SK-N-SH treated with all-trans-retinoic acid at 6 μM for 48 hours (cell line): Measurements from ENCODE around the gene SLC18A2.

Experiments used
- ATAC-seq: fragments of 200-7000 bp; cut with Tn5 transposase; 3 replicates; pipeline ENCODE4 v1.9.1; 2020; ENCODE audit warnings: mild to moderate bottlenecking, moderate library complexity
- ARNTL ChIP-seq: fragments of 450-650 bp; formaldehyde crosslinking; IDR thresholded peaks from 2 replicates; pipeline ENCODE4 v1.5.0; 2020; ENCODE audit warnings: low read depth, mild to moderate bottlenecking, moderate library complexity, borderline replicate concordance
- CREB5 ChIP-seq: fragments of 250-450 bp; sonication (Bioruptor Pico); IDR thresholded peaks from 2 replicates; pipeline ENCODE4 v1.5.1; 2020; ENCODE audit warnings: low read depth, mild to moderate bottlenecking, moderate library complexity
- CSDC2 ChIP-seq: fragments of 250-450 bp; sonication (Bioruptor Pico); IDR thresholded peaks from 2 replicates; pipeline ENCODE4 v1.5.0; 2020; ENCODE audit warnings: mild to moderate bottlenecking, moderate library complexity
- ESRRG ChIP-seq: fragments of 250-450 bp; sonication (Bioruptor Pico); IDR thresholded peaks from 2 replicates; pipeline ENCODE4 v1.6.1; 2021; ENCODE audit warnings: mild to moderate bottlenecking
- GLIS3 ChIP-seq: fragments of 250-450 bp; sonication (Bioruptor Pico); IDR thresholded peaks from 2 replicates; pipeline ENCODE4 v1.5.0; 2020; ENCODE audit warnings: mild to moderate bottlenecking, moderate library complexity
- ISL1 ChIP-seq: fragments of 250-450 bp; sonication (Bioruptor Pico); IDR thresholded peaks from 2 replicates; pipeline ENCODE4 v2.1.2; 2022; ENCODE audit warnings: mild to moderate bottlenecking, moderate library complexity
- OSR1 ChIP-seq: fragments of 250-450 bp; sonication (Bioruptor Pico); IDR thresholded peaks from 2 replicates; pipeline ENCODE4 v1.8.0; 2022; ENCODE audit warnings: moderate library complexity, mild to moderate bottlenecking, inconsistent platforms
- PPARA ChIP-seq: fragments of 250-450 bp; sonication (Bioruptor Pico); IDR thresholded peaks from 2 replicates; pipeline ENCODE4 v1.5.0; 2020; ENCODE audit warnings: mild to moderate bottlenecking, borderline replicate concordance
- RARB ChIP-seq: fragments of 250-450 bp; sonication (Bioruptor Pico); IDR thresholded peaks from 2 replicates; pipeline ENCODE4 v1.8.0; 2021; ENCODE audit warnings: mild to moderate bottlenecking, moderate library complexity
- SNAI2 ChIP-seq: fragments of 250-450 bp; sonication (Bioruptor Pico); IDR thresholded peaks from 2 replicates; pipeline ENCODE4 v1.5.0; 2020; ENCODE audit warnings: mild to moderate bottlenecking, moderate library complexity
- TCF4 ChIP-seq: fragments of 250-450 bp; sonication (Bioruptor Pico); IDR thresholded peaks from 2 replicates; pipeline ENCODE4 v1.8.0; 2021; ENCODE audit warnings: mild to moderate bottlenecking, moderate library complexity, borderline replicate concordance
- TOX ChIP-seq: fragments of 250-450 bp; sonication (Bioruptor Pico); IDR thresholded peaks from 2 replicates; pipeline ENCODE4 v1.8.0; 2021; ENCODE audit warnings: mild to moderate bottlenecking, moderate library complexity, borderline replicate concordance
- TSHZ2 ChIP-seq: fragments of 250-450 bp; sonication (Bioruptor Pico); IDR thresholded peaks from 2 replicates; pipeline ENCODE4 v1.5.0; 2020; ENCODE audit warnings: mild to moderate bottlenecking, moderate library complexity
- ZC3H10 ChIP-seq: fragments of 250-450 bp; sonication (Bioruptor Pico); IDR thresholded peaks from 2 replicates; pipeline ENCODE4 v1.5.1; 2021; ENCODE audit warnings: mild to moderate bottlenecking, moderate library complexity
- ZFP3 ChIP-seq: fragments of 250-450 bp; sonication (Bioruptor Pico); IDR thresholded peaks from 2 replicates; pipeline ENCODE4 v1.5.0; 2020; ENCODE audit warnings: mild to moderate bottlenecking, moderate library complexity
- ZFP30 ChIP-seq: fragments of 450-650 bp; formaldehyde crosslinking; IDR thresholded peaks from 2 replicates; pipeline ENCODE4 v1.5.0; 2022; ENCODE audit warnings: mild to moderate bottlenecking, moderate library complexity
- ZNF565 ChIP-seq: fragments of 450-650 bp; formaldehyde crosslinking; conservative IDR thresholded peaks from 2 replicates; pipeline ENCODE4 v1.5.0; 2020; ENCODE audit warnings: low read depth, mild to moderate bottlenecking, moderate library complexity
- ZNF70 ChIP-seq: fragments of 450-650 bp; formaldehyde crosslinking; IDR thresholded peaks from 2 replicates; pipeline ENCODE4 v1.5.0; 2020; ENCODE audit warnings: mild to moderate bottlenecking, moderate library complexity
- ZNF8 ChIP-seq: fragments of 450-650 bp; formaldehyde crosslinking; IDR thresholded peaks from 2 replicates; pipeline ENCODE4 v1.5.0; 2020; ENCODE audit warnings: mild to moderate bottlenecking, moderate library complexity
- TF ChIP-seq, protein P1 (sequence below): fragments of 250-450 bp; sonication (Bioruptor Pico); IDR thresholded peaks from 2 replicates; pipeline ENCODE4 v1.8.0; 2020; ENCODE audit warnings: mild to moderate bottlenecking, moderate library complexity, borderline replicate concordance
- TF ChIP-seq, protein P2 (sequence below): fragments of 250-450 bp; sonication (Bioruptor Pico); IDR thresholded peaks from 2 replicates; pipeline ENCODE4 v1.8.0; 2021; ENCODE audit warnings: low read depth, mild to moderate bottlenecking, moderate library complexity, borderline replicate concordance

Gene SLC18A2

DNA sequence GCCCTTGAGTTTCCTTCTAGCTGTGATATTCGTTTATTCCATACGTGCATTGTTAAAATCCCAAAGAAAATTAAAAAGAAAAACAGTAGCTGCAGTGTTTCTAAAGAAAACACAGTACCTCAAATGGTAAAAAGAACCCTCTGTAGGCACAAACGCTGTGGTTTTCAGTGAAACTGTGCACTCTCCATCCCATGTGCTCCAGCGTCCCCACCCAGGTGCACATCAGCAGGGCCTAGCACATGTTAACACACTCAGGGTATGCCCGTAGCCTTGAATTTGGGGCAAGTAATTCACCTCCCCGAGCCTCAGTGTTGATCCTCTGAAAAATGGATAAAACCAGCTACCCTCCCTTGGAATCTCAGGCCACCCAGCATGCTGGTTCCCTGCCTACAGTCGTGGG is 9.5 kb downstream of the SLC18A2 start (continued):
- TF ChIP-seq, protein P1, sequence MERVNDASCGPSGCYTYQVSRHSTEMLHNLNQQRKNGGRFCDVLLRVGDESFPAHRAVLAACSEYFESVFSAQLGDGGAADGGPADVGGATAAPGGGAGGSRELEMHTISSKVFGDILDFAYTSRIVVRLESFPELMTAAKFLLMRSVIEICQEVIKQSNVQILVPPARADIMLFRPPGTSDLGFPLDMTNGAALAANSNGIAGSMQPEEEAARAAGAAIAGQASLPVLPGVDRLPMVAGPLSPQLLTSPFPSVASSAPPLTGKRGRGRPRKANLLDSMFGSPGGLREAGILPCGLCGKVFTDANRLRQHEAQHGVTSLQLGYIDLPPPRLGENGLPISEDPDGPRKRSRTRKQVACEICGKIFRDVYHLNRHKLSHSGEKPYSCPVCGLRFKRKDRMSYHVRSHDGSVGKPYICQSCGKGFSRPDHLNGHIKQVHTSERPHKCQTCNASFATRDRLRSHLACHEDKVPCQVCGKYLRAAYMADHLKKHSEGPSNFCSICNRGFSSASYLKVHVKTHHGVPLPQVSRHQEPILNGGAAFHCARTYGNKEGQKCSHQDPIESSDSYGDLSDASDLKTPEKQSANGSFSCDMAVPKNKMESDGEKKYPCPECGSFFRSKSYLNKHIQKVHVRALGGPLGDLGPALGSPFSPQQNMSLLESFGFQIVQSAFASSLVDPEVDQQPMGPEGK = no peak
- TF ChIP-seq OSR1 (CRISPR knock-in tag) (no peak), CREB5 (CRISPR knock-in tag) (no peak), TSHZ2 (CRISPR knock-in tag) (no peak), ZC3H10 (CRISPR knock-in tag) (no peak), ESRRG (CRISPR knock-in tag) (no peak)

GRCh38 chr10:117253908-117254307 is 13.0 kb downstream of the SLC18A2 start:
- TF ChIP-seq ZC3H10 (CRISPR knock-in tag) = no peak
- no peak for TF ChIP-seq TCF4
- no peak for TF ChIP-seq ESRRG (CRISPR knock-in tag)
- TF ChIP-seq ISL1 = no peak
- no peak for TF ChIP-seq TSHZ2 (CRISPR knock-in tag)
- no peak for TF ChIP-seq TOX
- TF ChIP-seq ARNTL (CRISPR knock-in tag) = no peak
- no peak for TF ChIP-seq ZNF70 (CRISPR knock-in tag)
- no peak for TF ChIP-seq RARB (CRISPR knock-in tag)
- no peak for TF ChIP-seq ZNF565
- TF ChIP-seq GLIS3 = no peak
- TF ChIP-seq, protein P1 = no peak
- no peak for TF ChIP-seq PPARA (CRISPR knock-in tag)
- no peak for TF ChIP-seq OSR1 (CRISPR knock-in tag)
- TF ChIP-seq ZNF8 = no peak
- TF ChIP-seq CSDC2 = no peak
- no peak for TF ChIP-seq SNAI2
- TF ChIP-seq, protein P2, sequence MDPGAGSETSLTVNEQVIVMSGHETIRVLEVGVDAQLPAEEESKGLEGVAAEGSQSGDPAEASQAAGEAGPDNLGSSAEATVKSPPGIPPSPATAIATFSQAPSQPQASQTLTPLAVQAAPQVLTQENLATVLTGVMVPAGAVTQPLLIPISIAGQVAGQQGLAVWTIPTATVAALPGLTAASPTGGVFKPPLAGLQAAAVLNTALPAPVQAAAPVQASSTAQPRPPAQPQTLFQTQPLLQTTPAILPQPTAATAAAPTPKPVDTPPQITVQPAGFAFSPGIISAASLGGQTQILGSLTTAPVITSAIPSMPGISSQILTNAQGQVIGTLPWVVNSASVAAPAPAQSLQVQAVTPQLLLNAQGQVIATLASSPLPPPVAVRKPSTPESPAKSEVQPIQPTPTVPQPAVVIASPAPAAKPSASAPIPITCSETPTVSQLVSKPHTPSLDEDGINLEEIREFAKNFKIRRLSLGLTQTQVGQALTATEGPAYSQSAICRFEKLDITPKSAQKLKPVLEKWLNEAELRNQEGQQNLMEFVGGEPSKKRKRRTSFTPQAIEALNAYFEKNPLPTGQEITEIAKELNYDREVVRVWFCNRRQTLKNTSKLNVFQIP (CRISPR knock-in tag) = no peak
- TF ChIP-seq ZFP30 (CRISPR knock-in tag) = no peak
- no peak for TF ChIP-seq ZFP3 (CRISPR knock-in tag)
- no peak for ATAC-seq
